ENCODE results near the gene CST8.
A peak's percentile ranks its signal among the peaks of the same experiment; 100 is the strongest.
"Not testable (repeated sequence)": the region's sequence is repeated elsewhere in the genome, so short reads cannot be mapped to it uniquely, and the experiment has no call there.

The CST8 gene

GRCh38 chr20:23490817-23491216 is at the start of gene CST8:
CST8 (plus strand) TSS chr20:23491117; CDS start chr20:23491668, 551 bp downstream.
- DNase-seq (ENCODE audit: low read depth) = no peak

- DNase-seq (ENCODE audit: low read depth) = no peak
Observed at GRCh38 chr20:23441850-23442313, 49.0 kb upstream of the CST8 start.

- DNase-seq (ENCODE audit: low read depth) = no peak
Observed at GRCh38 chr20:23442436-23442835, 48.5 kb upstream of the CST8 start.

- DNase-seq (ENCODE audit: low read depth) = no peak
Observed at GRCh38 chr20:23444859-23445258, 46.1 kb upstream of the CST8 start.

- DNase-seq (ENCODE audit: low read depth) = peak; percentile 71
Observed at GRCh38 chr20:23445596-23446217, 45.2 kb upstream of the CST8 start.

- DNase-seq (ENCODE audit: low read depth) = no peak
Observed at GRCh38 chr20:23446505-23446904, 44.4 kb upstream of the CST8 start.

GRCh38 chr20:23448167-23448566 is 42.8 kb upstream of the CST8 start:
- no peak for DNase-seq (ENCODE audit: low read depth)

GRCh38 chr20:23449421-23449820 is 41.5 kb upstream of the CST8 start:
- DNase-seq (ENCODE audit: low read depth) = no peak

- no peak for DNase-seq (ENCODE audit: low read depth)
Observed at GRCh38 chr20:23450877-23451276, 40.0 kb upstream of the CST8 start.

GRCh38 chr20:23451956-23452487 is 38.9 kb upstream of the CST8 start:
- no peak for DNase-seq (ENCODE audit: low read depth)

- DNase-seq (ENCODE audit: low read depth) = no peak
Observed at GRCh38 chr20:23452776-23453175, 38.1 kb upstream of the CST8 start, which contains the start of gene CST11. CST11 (minus strand) TSS chr20:23452876; CDS start chr20:23452811, 65 bp downstream.

GRCh38 chr20:23453549-23454543 is 37.1 kb upstream of the CST8 start:
- DNase-seq (ENCODE audit: low read depth) = no peak

- no peak for DNase-seq (ENCODE audit: low read depth)
Observed at GRCh38 chr20:23454816-23455215, 36.1 kb upstream of the CST8 start.

GRCh38 chr20:23455639-23456038 is 35.3 kb upstream of the CST8 start:
- DNase-seq (ENCODE audit: low read depth) = no peak

- no peak for DNase-seq (ENCODE audit: low read depth)
Observed at GRCh38 chr20:23456409-23456808, 34.5 kb upstream of the CST8 start.

- no peak for DNase-seq (ENCODE audit: low read depth)
Observed at GRCh38 chr20:23456873-23457272, 34.0 kb upstream of the CST8 start.

GRCh38 chr20:23459461-23460150 is 31.3 kb upstream of the CST8 start:
- no peak for DNase-seq (ENCODE audit: low read depth)

GRCh38 chr20:23461180-23461579 is 29.7 kb upstream of the CST8 start:
- DNase-seq (ENCODE audit: low read depth) = no peak

- DNase-seq (ENCODE audit: low read depth) = not testable (repeated sequence)
Observed at GRCh38 chr20:23466961-23467360, 24.0 kb upstream of the CST8 start.

GRCh38 chr20:23472306-23472705 is 18.6 kb upstream of the CST8 start:
- not testable (repeated sequence) for DNase-seq (ENCODE audit: low read depth)

- DNase-seq (ENCODE audit: low read depth) = not testable (repeated sequence)
Observed at GRCh38 chr20:23473293-23473692, 17.6 kb upstream of the CST8 start.

- no peak for DNase-seq (ENCODE audit: low read depth)
Observed at GRCh38 chr20:23475395-23475794, 15.5 kb upstream of the CST8 start.
